GM19025 (cell line): ENCODE data around the gene NAT8.
"Not testable (repeated sequence)": the region's sequence is repeated elsewhere in the genome, so short reads cannot be mapped to it uniquely, and the experiment has no call there.

Experiments
- ATAC-seq: cut with Tn5 transposase; IDR thresholded peaks from one replicate; pipeline ENCODE4 v1.9.1; 2021; ENCODE audit warnings: mild to moderate bottlenecking, low read depth, moderate library complexity; ENCODE audit not compliant: unreplicated experiment

Gene NAT8

GRCh38 chr2:73638429-73638828, 3.8 kb downstream of the NAT8 start:
- no peak for ATAC-seq

- not testable (repeated sequence) for ATAC-seq
Measured at GRCh38 chr2:73636977-73637376, 5.2 kb downstream of the NAT8 start.

- ATAC-seq = not testable (repeated sequence)
Measured at GRCh38 chr2:73630662-73631266, 11.5 kb downstream of the NAT8 start.

- ATAC-seq = peak; percentile 45
Measured at GRCh38 chr2:73628493-73628892, 13.7 kb downstream of the NAT8 start.

GRCh38 chr2:73626237-73626636, 16.0 kb downstream of the NAT8 start:
- ATAC-seq = not testable (repeated sequence)

GRCh38 chr2:73624625-73625024, 17.6 kb downstream of the NAT8 start:
- not testable (repeated sequence) for ATAC-seq

- not testable (repeated sequence) for ATAC-seq
Measured at GRCh38 chr2:73624036-73624435, 18.2 kb downstream of the NAT8 start.

- not testable (repeated sequence) for ATAC-seq
Measured at GRCh38 chr2:73619925-73620324, 22.3 kb downstream of the NAT8 start.

- ATAC-seq = no peak
Measured at GRCh38 chr2:73614997-73615396, 27.2 kb downstream of the NAT8 start.

- no peak for ATAC-seq
Measured at GRCh38 chr2:73614105-73614504, 28.1 kb downstream of the NAT8 start.

GRCh38 chr2:73611867-73612266, 30.4 kb downstream of the NAT8 start:
- ATAC-seq = no peak

- no peak for ATAC-seq
Measured at GRCh38 chr2:73611193-73611592, 31.0 kb downstream of the NAT8 start.

- ATAC-seq = no peak
Measured at GRCh38 chr2:73610111-73610510, 32.1 kb downstream of the NAT8 start.

- ATAC-seq = not testable (repeated sequence)
Measured at GRCh38 chr2:73604589-73604988, 37.6 kb downstream of the NAT8 start.

GRCh38 chr2:73603099-73603588, 39.1 kb downstream of the NAT8 start:
- peak; percentile 80 for ATAC-seq

- no peak for ATAC-seq
Measured at GRCh38 chr2:73601780-73602179, 40.4 kb downstream of the NAT8 start.

- ATAC-seq = no peak
Measured at GRCh38 chr2:73594251-73594650, 48.0 kb downstream of the NAT8 start.

GRCh38 chr2:73593680-73594079, 48.5 kb downstream of the NAT8 start:
- no peak for ATAC-seq
